GM21360 (cell line): Measurements from ENCODE around the gene CFAP221.

Experiments used
- ATAC-seq: cut with Tn5 transposase; IDR thresholded peaks from one replicate; pipeline ENCODE4 v1.9.1; 2021; ENCODE audit warnings: mild to moderate bottlenecking, moderate library complexity; ENCODE audit not compliant: unreplicated experiment

Gene CFAP221

DNA sequence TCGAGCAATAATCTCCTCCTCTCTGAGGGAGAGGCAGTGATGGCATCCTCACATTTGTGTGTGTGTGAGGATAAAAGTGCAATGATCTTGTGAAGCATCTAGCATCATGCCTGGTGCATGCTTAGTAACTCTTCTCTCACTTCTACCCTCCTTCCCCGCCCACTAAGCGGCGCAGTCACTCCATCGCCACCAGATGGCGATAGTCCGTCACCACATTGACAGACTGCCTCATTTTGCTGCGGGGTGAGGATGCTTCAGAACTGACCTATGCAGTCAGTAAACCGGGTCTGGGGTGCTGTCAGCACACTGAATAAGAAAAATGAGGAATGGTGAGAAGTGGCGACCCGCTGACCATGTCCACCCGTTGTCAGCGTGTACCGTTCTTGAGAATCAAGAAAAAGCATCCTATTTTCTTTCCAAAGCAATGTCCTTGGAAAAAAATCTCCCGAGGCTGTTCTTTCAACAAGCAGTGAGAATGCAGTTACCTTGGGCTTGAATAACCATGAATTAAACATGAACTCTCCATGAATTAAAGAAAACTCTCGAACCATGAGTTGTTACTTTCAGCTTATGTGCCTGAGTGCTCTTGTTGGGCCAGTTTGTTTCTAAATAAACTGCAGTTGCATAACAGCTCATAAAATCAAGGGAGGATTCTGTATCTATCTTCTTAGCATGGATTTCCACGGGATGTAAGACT is 97.5 kb downstream of the CFAP221 start:
- ATAC-seq: peak; percentile 90

- ATAC-seq: no peak
These were observed 99.9 kb downstream of the CFAP221 start for GRCh38 chr2:119644186-119644585.

GRCh38 chr2:119645173-119645855 is 101.1 kb downstream of the CFAP221 start:
- no peak for ATAC-seq

DNA sequence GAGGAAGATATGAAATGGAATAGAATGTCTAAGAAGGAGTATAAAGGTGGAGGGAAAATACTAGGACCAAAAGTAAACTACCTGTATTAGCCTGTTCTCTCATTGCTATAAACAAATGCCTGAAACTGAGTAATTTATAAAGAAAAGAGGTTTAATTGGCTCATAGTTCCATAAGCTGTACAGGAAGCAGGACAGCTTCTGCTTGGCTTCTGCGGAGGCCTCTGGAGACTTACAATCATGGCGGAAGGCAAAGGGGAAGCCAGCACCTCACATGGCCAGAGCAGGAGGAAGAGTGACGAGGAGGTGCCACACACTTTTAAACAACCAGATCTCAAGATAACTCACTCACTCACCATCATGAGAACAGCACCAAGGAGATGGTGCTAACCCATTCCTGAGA is 101.9 kb downstream of the CFAP221 start:
- ATAC-seq: no peak

- peak; percentile 88 for ATAC-seq
These were observed 103.4 kb downstream of the CFAP221 start for GRCh38 chr2:119647440-119648169.

DNA sequence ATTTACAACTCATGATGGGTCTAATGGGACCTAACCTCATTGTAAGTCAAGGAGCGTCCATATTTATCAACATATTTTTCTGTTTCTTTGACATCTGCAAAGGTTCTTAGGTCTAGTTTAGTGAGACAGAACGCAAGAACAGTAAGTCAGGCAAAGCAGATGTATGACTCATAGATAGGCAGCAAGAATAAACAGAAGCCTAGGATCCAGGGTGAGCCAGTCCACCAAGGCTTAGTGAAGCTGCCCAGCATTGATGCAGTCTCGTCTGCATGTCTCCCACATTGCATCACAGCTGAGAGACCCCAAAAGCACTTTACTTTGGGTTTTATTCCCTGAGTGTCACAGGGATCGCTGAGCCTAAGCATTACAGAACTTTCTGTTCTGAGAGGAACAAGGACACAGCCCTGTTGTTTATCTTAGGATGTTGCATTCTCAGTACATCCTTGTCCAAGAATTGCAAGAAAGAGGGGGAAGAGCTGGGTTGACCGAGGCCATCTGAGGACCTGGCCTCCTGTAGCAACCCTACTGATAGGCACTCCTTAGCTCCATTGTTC is 105.2 kb downstream of the CFAP221 start:
- ATAC-seq: no peak

- ATAC-seq: no peak
These were observed 106.0 kb downstream of the CFAP221 start for GRCh38 chr2:119650206-119650605.

GRCh38 chr2:119650846-119651370 is 106.7 kb downstream of the CFAP221 start:
- ATAC-seq: no peak

DNA sequence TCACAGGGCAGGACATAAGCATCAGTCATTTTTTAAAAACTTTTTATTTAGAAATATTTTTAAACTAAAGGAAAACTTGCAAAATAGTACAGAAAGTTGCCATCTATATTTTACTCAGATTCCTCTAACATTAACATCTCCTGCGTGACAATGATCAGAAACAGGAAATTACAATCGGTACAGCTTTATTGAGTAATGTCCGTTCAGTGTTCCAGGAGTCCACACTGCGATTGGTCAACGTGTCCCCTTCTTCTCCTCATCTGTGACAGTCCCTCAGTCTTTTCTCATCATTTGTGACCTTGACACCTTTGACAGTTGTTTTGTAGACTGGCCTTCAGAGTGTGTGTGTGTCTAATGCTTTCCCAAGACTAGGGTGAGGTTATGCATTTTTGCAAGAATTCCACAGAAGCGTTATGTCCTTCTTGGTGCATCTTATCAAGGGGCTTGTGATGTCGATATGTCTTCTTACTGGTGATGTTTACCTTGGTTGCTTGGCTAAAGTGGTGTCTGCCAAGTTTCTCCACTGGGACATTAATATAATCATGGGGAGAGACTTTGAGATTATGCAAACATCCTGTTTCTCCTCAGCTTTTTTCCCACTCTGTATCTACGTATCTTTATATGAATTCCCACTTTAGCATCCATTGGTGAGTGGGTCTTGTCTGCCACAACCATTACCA is 113.4 kb downstream of the CFAP221 start:
- ATAC-seq: no peak

DNA sequence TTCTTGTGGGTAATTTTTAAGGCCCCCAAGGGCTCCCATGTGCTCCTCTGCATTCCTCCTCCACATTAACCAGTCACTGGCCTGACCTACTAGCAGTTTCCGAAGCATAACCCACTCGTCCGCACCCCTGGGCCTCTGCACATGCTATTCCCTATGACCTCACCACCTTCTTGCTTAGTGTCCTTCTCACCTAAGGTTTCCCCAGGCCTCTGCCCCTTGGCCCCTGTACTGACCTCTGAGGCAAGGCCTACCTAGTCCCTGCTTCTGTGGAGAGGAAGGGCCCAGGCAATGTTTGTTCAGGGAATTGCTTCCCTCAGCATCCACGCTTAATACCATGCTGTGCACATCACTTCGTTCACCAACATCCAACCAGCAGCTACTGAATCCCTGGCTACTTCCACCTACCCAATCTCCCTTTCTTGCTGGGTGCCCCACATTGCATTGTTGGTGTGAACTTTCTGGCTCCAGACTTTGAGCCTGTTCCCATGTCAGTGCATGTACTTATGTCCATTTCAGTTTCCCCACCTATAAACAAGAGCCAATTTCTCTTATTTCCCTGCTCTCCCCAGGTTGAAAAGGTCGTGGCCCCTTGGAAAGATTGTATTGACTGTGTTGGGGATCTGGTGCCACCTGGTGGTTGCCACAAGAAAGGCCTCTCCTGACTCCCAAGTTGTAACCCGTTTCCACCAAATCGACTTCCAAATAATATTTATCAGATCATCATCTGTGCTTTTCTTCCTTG is 115.5 kb downstream of the CFAP221 start:
- ATAC-seq: no peak

DNA sequence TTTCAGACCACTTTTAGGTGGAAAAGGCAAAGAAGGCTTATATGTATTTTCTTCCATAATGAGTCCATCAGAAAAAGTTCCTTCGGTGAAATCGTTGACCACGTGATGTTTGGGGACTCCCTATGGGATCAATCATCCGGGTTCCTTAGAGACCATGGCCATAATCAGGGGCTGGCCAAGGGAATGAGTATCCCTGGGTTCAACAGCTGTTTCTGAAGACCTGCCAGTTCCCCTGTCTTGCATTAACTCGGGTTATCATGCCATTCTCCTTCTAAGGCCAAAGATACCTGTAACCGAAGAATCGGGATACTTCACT is 116.1 kb downstream of the CFAP221 start:
- ATAC-seq: no peak

GRCh38 chr2:119662297-119662696 is 118.0 kb downstream of the CFAP221 start:
- ATAC-seq: no peak

DNA sequence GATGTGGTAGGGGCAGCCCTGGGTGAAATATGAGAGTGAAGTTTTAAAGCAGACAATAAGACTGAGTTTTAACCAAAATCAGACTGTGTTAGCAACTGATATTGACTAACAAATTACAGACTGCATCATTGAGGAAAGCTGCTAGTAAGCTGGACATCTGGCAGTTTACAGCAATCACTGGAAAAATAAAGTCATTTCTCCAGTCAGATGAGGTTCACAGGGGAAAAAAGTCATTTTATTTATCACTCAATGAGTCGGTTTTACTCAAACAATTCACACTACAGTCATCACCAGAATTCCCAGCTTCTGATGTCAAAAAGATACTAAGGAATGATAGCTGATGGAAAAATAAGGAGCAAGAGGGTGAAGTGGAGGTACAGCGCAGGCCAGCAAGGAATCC is 124.3 kb downstream of the CFAP221 start:
- ATAC-seq: no peak

DNA sequence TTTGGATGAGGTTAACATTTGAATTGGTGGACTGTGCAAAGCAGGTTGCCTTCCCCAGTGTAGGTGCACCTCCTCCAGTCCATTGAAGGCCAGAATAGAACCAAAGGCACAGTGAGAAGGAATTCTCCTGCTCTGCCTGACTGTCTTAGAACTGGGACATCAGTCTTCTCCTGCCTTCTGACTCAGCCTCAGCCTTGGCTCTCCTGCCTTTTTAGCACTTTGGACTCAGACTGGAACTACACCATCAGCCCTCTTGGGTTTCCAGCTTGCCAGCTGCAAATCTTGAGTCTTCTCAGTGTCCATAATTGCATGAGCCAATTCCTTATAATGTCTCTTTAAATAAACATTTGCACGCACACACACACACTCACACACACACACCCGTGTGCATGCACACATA is 126.8 kb downstream of the CFAP221 start:
- no peak for ATAC-seq

GRCh38 chr2:119671752-119672151 is 127.5 kb downstream of the CFAP221 start:
- no peak for ATAC-seq

- no peak for ATAC-seq
These were observed 128.1 kb downstream of the CFAP221 start for GRCh38 chr2:119672161-119672862.

DNA sequence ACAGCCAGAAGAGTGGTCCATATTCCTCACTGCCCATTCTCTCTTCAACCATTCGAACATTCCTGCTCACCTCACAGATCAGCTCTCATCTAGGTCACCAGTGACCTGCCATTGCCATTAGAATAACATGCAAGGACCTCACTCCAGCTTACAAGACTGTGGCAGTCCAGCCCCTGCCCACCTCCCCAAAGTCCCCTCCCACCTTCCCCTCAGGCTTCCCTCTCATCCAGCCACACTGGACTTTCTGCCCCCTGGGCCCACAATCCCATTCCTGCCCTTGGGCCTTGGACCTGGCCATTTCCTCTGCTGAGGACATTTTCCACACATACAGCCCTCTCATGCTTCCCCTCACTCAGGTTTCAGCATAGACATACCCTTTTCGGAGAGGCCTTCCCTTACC is 129.5 kb downstream of the CFAP221 start:
- no peak for ATAC-seq

DNA sequence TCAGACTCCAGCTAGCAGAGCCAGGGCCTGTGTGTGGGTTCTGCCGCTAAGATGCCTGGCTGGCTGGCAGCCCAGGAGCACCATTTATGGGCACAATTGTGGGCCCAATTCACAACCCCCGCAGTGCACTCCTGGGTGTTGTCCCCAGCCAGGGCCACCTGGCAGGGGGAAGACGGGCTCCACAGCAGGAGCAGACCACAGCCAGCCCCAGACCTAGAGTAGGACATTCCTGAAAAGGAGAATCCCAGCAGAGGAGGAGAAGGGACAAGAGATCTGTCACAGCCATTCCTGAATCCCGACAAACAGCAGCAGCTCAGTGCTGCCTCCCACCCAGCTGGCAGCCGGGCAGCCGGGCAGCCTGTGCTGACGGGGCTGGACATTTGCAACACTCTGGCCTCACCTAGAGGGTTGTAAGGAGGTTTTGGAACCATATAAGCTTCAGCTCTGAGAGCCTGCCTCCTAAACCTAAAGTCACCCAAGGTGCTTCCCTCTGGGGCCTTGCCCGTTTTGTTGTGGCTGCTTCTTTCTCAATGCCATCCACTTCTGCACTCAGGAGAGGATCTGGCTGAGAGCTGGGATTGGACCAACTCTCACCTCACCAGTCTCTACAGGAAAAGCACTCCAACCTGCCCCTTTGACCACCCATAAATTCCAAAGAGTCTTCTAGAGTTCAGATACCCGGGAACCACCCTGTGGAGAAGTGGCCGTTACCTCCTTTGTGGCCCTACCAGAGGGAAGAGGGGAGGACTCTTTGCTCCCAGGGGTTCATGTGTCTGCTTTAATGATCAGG is 130.7 kb downstream of the CFAP221 start:
- no peak for ATAC-seq
